ENCODE data around the gene PER1. TPM values are rescaled to one million over a fixed set of nuclear protein-coding genes. Genes with fewer than 3 reads are reported as not detected.

PER1 gene
- total and polyA plus RNA-seq, 2 of the 13 experiments (the other 11 are each of a cell fraction or from before 2014, with no cell fraction given) = 2.6 to 3.6 TPM

GRCh38 chr17:8189711-8190477 is 37.7 kb upstream of the PER1 start, which contains the start of gene BORCS6 (continued):
- peak; percentile 46; the same call in 1 of the 2 replicates for TF ChIP-seq HNF1B (CRISPR knock-in tag; IDR thresholded peaks at IDR 0.05)
- peak; percentile 58 for TF ChIP-seq POGK (CRISPR knock-in tag; conservative IDR thresholded peaks at IDR 0.05)
- peak; percentile 79 for TF ChIP-seq GABPB1 (CRISPR knock-in tag; IDR thresholded peaks at IDR 0.05)
- TF ChIP-seq HNRNPK (IDR thresholded peaks at IDR 0.05; ENCODE audit: low read depth, low read length, poor library complexity, severe bottlenecking) = no peak
- no peak for TF ChIP-seq GZF1 (CRISPR knock-in tag; IDR thresholded peaks at IDR 0.05)
- TF ChIP-seq ZNF343 (CRISPR knock-in tag; IDR thresholded peaks at IDR 0.05) = peak; percentile 68; the same call in 1 of the 2 replicates
- no peak for TF ChIP-seq ZMYM3 (CRISPR knock-in tag; IDR thresholded peaks at IDR 0.05)
- TF ChIP-seq RNF219 (CRISPR knock-in tag; IDR thresholded peaks at IDR 0.05) = no peak
- TF ChIP-seq BCL3 (CRISPR knock-in tag; IDR thresholded peaks at IDR 0.05) = peak; percentile 34; the same call in 1 of the 2 replicates
- TF ChIP-seq ZNF740 (CRISPR knock-in tag; IDR thresholded peaks at IDR 0.05) = peak; percentile 47; the same call in 1 of the 2 replicates
- TF ChIP-seq ZNF337 (CRISPR knock-in tag; IDR thresholded peaks at IDR 0.05; ENCODE audit: borderline replicate concordance, low read depth) = no peak; the same call in 1 of the 2 replicates
- TF ChIP-seq TP53 (CRISPR knock-in tag; conservative IDR thresholded peaks at IDR 0.05) = 0 out of 2 replicates have a peak, but pooled peaks have one; percentile 68
- TF ChIP-seq ZBTB25 (CRISPR knock-in tag; IDR thresholded peaks at IDR 0.05) = 0 out of 2 replicates have a peak, but pooled peaks have one; percentile 29
- peak; percentile 89 for TF ChIP-seq DRAP1 (CRISPR knock-in tag; IDR thresholded peaks at IDR 0.05)
- no peak for TF ChIP-seq GTF2F1 (IDR thresholded peaks at IDR 0.05; ENCODE audit: low read length)
- peak; percentile 68 for TF ChIP-seq MAX (IDR thresholded peaks at IDR 0.05)
- TF ChIP-seq KLF15 (CRISPR knock-in tag; IDR thresholded peaks at IDR 0.05; ENCODE audit: borderline replicate concordance) = no peak

Measured in HepG2 (cell line).